C4-2B (cell line): Measurements from ENCODE around the gene PIP5K1C.

Experiments used
- CTCF ChIP-seq: fragments of 450-650 bp; conservative IDR thresholded peaks from 2 replicates; pipeline ENCODE4 v1.5.1; 2017; ENCODE audit warnings: mild to moderate bottlenecking
- ZFX ChIP-seq: fragments of 450-650 bp; IDR thresholded peaks from 2 replicates; pipeline ENCODE4 v1.6.1; 2017

GRCh38 chr19:3723110-3723488, 22.8 kb upstream of the PIP5K1C start:
- TF ChIP-seq CTCF (no peak), ZFX (no peak)
